Stimulated activated naive CD4-positive, alpha-beta T cell (primary cell): Measurements from ENCODE around the gene N4BP2L1.

Experiments
- DNase-seq, 6 experiments: peaks; one replicate each; lab custom pipeline; 2025; lab: John Stamatoyannopoulos, UW

N4BP2L1 gene

GRCh38 chr13:32431361-32431760, 3.4 kb upstream of the N4BP2L1 start:
- DNase-seq, result no peak

GRCh38 chr13:32430018-32430747, 2.3 kb upstream of the N4BP2L1 start:
- DNase-seq, result no peak

DNA sequence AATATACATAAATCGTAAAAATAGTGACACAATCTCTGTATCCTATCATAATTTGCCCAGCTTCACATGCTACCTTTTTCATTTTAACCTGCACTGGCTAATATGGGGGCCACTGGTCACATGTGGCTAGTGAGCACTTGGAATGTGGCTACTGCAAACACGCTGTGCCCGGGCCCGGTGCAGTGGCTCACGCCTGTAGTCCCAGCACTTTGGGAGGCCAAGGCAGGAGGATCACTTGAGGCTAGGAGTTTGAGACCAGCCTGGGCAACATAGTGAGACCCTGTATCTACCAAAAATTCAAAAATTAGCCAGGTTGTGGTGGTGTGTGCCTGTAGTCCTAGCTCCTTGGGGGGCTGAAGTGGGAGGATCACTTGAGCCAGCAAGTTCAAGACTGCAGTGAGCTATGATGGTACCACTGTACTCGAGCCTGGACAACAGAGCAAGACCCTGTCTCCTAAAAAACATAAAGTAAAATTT, 1.5 kb upstream of the N4BP2L1 start:
- DNase-seq, result no peak

DNA sequence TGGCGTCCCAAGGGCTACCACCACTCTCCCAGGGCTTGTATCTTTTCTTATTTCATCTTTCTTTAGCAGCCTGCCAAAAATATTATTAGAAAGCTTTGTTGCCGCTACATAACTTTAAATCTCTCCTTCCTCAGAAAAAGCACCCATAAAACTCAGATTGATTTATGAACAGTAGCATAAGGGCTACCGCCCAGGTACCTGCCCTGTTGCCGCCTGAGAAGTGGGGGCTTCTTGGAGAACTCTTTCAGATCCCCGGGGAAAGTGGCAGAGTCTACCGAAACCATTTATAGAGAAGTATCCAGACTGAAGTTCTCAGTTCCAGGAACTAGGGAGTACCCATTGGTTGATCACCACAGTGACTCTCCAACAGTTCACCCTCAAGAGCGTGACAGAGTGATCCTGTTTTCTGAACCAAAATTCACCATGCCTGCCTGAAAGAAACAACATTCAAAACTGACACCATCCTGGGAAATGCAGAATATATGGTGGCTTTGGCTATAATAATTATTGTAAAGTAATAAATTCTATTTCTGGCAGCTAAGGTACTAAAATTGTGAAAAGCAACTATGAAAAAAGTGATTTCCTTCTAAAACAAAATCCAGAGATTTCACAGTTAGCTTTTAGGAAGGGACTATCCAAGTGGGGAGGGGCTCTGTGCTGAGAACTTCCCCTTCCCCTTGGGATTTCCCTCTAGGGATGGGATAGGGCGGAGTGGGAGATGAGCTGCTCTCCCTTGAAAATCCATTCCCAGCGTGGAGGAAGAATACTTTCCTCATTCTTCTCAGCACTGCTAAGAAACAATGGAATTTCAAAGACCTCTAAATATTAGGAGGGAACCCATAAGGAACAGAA, 877 bp upstream of the N4BP2L1 start:
- no peak for DNase-seq

GRCh38 chr13:32426990-32427851, 709 bp downstream of the N4BP2L1 start:
- peak; percentile 50 to 76 (median 56) for DNase-seq

- DNase-seq, result peak; percentile 6 to 75 (median 44)
Observed at GRCh38 chr13:32426191-32426989, 1.5 kb downstream of the N4BP2L1 start.

GRCh38 chr13:32425158-32425557, 2.8 kb downstream of the N4BP2L1 start:
- no peak for DNase-seq

GRCh38 chr13:32423592-32423991, 4.3 kb downstream of the N4BP2L1 start:
- DNase-seq, result no peak

GRCh38 chr13:32419862-32420261, 8.1 kb downstream of the N4BP2L1 start:
- no peak for DNase-seq

GRCh38 chr13:32417995-32418394, 9.9 kb downstream of the N4BP2L1 start:
- no peak for DNase-seq

GRCh38 chr13:32415019-32415418, 12.9 kb downstream of the N4BP2L1 start:
- DNase-seq, result no peak

DNA sequence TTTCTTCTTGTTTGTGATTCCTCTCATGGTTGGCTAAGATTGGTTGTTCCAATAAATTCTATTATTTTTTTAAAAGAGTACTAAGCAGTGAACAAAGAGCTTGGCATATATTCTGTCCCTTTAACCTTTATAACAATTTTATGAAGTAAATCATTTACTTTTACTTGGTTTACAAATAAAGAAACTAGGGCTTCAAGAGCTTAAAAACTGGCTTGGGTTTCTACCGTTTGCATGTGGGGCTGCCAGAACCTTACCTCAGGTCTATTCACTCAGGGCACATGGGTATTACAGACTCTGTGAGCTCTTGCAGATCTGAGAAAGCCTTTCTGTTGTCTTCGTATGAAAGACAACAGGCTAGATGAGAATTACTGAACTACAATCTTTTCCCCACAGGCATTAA, 13.3 kb downstream of the N4BP2L1 start:
- no peak for DNase-seq

- no peak for DNase-seq
Observed at GRCh38 chr13:32413284-32413683, 14.6 kb downstream of the N4BP2L1 start.

- DNase-seq, result no peak
Observed at GRCh38 chr13:32409561-32410421, 18.1 kb downstream of the N4BP2L1 start.

DNA sequence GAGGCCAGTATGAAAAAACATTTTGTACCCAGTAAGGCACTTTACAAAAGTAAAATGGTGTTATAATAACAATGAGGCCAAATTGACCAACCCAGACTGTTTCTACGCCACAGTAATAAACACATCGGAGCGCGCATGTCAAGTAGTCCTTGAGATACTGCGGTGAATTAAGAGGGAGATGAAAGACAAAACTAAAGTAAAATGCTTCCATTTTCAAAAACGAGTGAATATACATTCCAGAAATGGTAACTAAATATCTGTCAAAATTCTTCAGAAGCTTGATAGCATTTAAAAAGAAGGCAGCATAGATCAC, 19.0 kb downstream of the N4BP2L1 start:
- no peak for DNase-seq

GRCh38 chr13:32408296-32409000, 19.5 kb downstream of the N4BP2L1 start:
- no peak for DNase-seq

DNA sequence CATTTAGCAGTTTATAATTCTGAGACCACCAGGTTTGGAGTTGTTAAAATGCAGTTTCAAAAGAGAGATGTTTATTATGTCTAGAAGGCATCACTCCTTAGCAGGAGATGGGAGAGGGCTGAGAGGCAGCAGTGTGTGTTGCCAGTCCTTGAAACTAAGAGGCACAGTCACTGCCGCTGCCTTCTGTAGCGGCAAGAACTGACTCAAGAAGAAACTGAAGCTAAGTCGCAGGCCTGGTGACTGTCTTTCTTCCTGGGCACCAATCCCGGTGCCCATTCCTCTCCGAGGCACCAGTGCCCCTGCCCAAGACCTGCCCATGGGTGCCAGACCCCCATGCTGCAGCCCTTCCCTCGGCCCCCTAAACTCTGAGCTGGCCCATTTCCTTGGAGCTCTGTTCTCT, 20.1 kb downstream of the N4BP2L1 start:
- no peak for DNase-seq

GRCh38 chr13:32403108-32403507, 24.8 kb downstream of the N4BP2L1 start:
- no peak for DNase-seq

GRCh38 chr13:32391101-32391619, 36.8 kb downstream of the N4BP2L1 start:
- no peak for DNase-seq

DNA sequence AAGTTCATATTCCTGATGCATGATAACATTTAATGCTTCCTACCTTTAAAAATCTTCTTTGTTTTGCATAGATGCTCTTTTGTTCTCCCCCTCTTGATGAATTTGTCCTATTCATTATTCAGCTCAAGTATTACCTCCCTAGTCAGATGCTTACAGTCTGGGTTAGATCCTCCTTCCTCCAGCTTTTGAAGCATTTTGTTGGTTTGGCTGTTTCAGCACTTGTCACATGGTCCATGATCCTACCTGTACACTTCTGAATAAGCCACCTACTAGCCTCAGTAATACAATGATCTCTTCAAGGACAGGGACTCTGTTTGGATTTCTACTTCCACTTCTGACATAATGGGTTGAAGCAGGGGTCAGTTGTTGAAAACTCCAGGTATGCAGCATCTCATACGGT, 37.4 kb downstream of the N4BP2L1 start:
- no peak for DNase-seq
